ENCODE results near the gene RLIM. TPM values are rescaled to one million over a fixed set of nuclear protein-coding genes. Genes with fewer than 3 reads are reported as not detected.

The RLIM gene
- total RNA-seq, 4 donors from 2014 or later: 15.3 to 26.7 (median 21.5) TPM

- intact Hi-C loops (cut with DNase I; ENCODE audit: low total_unique reads) (loop anchor here (1.0 to 5.0 kb wide), 4 partner anchors 13 to 244 kb away; partner anchors contain the start of gene SLC16A2), in situ Hi-C loops (cut with MboI; ENCODE audit: low sequenced_read_pairs in 4 of 4) (loop anchor here in 3 of 4 donors (25.0 kb wide), 2 partner anchors 150 to 675 kb away; partner anchors contain the start of gene XIST (in 2 of the 3))
- Histone ChIP-seq H3K27ac (peak overlapping the region; percentile 89 to 93 (median 90)), H3K27me3 (no peaks in the 10 kb centered on the region), H3K4me3 (peak overlapping the region; percentile 62 to 69 (median 62)), H3K36me3 (no peaks in the 10 kb centered on the region), H3K9me3 (no peaks in the 10 kb centered on the region), H3K4me1 (peaks cover 6% of the 10 kb centered on the region in 2 donors)
- TF ChIP-seq POLR2A (IDR thresholded peaks at IDR 0.05) (no peak), CTCF (IDR thresholded peaks at IDR 0.05 in 4 of 5, conservative IDR thresholded peaks at IDR 0.05 in 1 of 5) (no peak)
- DNase-seq (no peak), ATAC-seq (peak; percentile 11 to 26)
These were observed 77.5 kb downstream of the RLIM start for GRCh38 chrX:74536832-74537371.

- ATAC-seq (peak; percentile 75 to 78), DNase-seq (peak; percentile 53 to 77)
- H3K27ac ChIP-seq: peak overlapping the region; percentile 89 to 93 (median 90)
- intact Hi-C loops (cut with DNase I; ENCODE audit: low total_unique reads): loop anchor here (1.0 to 5.0 kb wide), 4 partner anchors 14 to 243 kb away; partner anchors contain the start of gene SLC16A2
- peak; percentile 18 to 60 (median 54) for TF ChIP-seq CTCF (IDR thresholded peaks at IDR 0.05 in 4 of 5, conservative IDR thresholded peaks at IDR 0.05 in 1 of 5)
- TF ChIP-seq POLR2A (IDR thresholded peaks at IDR 0.05): no peak
- H3K9me3 ChIP-seq: no peaks in the 10 kb centered on the region
- no peaks in the 10 kb centered on the region for H3K27me3 ChIP-seq
- no peaks in the 10 kb centered on the region for H3K36me3 ChIP-seq
- peaks cover 6% of the 10 kb centered on the region in 2 donors for H3K4me1 ChIP-seq
- in situ Hi-C loops (cut with MboI; ENCODE audit: low sequenced_read_pairs in 4 of 4): loop anchor here in 3 of 4 donors (25.0 kb wide), 2 partner anchors 149 to 674 kb away; partner anchors contain the start of gene XIST (in 2 of the 3)
- H3K4me3 ChIP-seq: peak overlapping the region; percentile 62 to 69 (median 62)
These were observed 78.1 kb downstream of the RLIM start for GRCh38 chrX:74536152-74536831.

GRCh38 chrX:74535408-74536151, 78.8 kb downstream of the RLIM start:
- Histone ChIP-seq H3K4me1 (peaks cover 6% of the 10 kb centered on the region in 2 donors), H3K27ac (peak overlapping the region; percentile 89 to 93 (median 90)), H3K9me3 (no peaks in the 10 kb centered on the region), H3K27me3 (no peaks in the 10 kb centered on the region), H3K4me3 (peak overlapping the region; percentile 62 to 69 (median 62)), H3K36me3 (no peaks in the 10 kb centered on the region)
- in situ Hi-C loops (cut with MboI; ENCODE audit: low sequenced_read_pairs in 4 of 4) (loop anchor here in 3 of 4 donors (25.0 kb wide), 2 partner anchors 148 to 673 kb away; partner anchors contain the start of gene XIST (in 2 of the 3)), intact Hi-C loops (cut with DNase I; ENCODE audit: low total_unique reads) (loop anchor here (1.0 to 5.0 kb wide), 5 partner anchors 15 to 243 kb away; partner anchors contain the start of genes RLIM and SLC16A2)
- DNase-seq (peak; percentile 67 to 86), ATAC-seq (peak; percentile 86 to 89)
- TF ChIP-seq CTCF (IDR thresholded peaks at IDR 0.05 in 4 of 5, conservative IDR thresholded peaks at IDR 0.05 in 1 of 5) (peak in 2 of 5 experiments; percentile 22 to 28), POLR2A (IDR thresholded peaks at IDR 0.05) (peak; percentile 28 to 37)

Other genes with a start within 250 kb of the RLIM start
- 1 to 10 TPM; 1.3 to 2.4 (median 2.1) TPM for gene SLC16A2, start 193.1 kb downstream of the RLIM start, total RNA-seq